Spleen (tissue), 11 donors: ENCODE measurements around the gene RPS6KL1. TPM values are rescaled to one million over a fixed set of nuclear protein-coding genes. Genes with fewer than 3 reads are reported as not detected.

Source experiments
- DNase-seq: peaks from one replicate; pipeline ENCODE4 v3.0.0-alpha.2; 2020
- H3K27ac ChIP-seq, 8 donors: fragments of 200-600 bp; sonication (generic) in 7 of 8; 1 replicate in 4 of 8; 2 replicates in 4 of 8; pipeline versions ENCODE4 v1.5.0 to v1.8.0; 2016 to 2021; ENCODE audit warnings: inconsistent platforms in 4 of 8, mild to moderate bottlenecking in 4 of 8, moderate library complexity in 1 of 8
- H3K27me3 ChIP-seq, 7 donors: fragments of 200-600 bp; sonication (generic) in 6 of 7; replicated peaks in 1 of 7; 1 replicate in 4 of 7; 2 replicates in 3 of 7; pipeline versions ENCODE4 v1.5.0 to v1.8.0; 2016 to 2021; ENCODE audit warnings: inconsistent platforms in 3 of 7, mild to moderate bottlenecking in 1 of 7
- H3K36me3 ChIP-seq, 6 donors: fragments of 200-600 bp; sonication (generic) in 5 of 6; 1 replicate in 4 of 6; 2 replicates in 2 of 6; pipeline versions ENCODE4 v1.5.0 to v1.8.0; 2016 to 2021; ENCODE audit warnings: inconsistent platforms in 2 of 6
- H3K4me1 ChIP-seq, 6 donors: fragments of 200-600 bp; sonication (generic) in 5 of 6; 1 replicate in 3 of 6; 2 replicates in 3 of 6; pipeline versions ENCODE4 v1.5.0 to v1.8.0; 2016 to 2021; ENCODE audit warnings: inconsistent platforms in 3 of 6
- H3K4me3 ChIP-seq, 8 donors: fragments of 200-600 bp; sonication (generic) in 7 of 8; 1 replicate in 4 of 8; 2 replicates in 4 of 8; pipeline versions ENCODE4 v1.5.0 to v1.8.0; 2016 to 2021; ENCODE audit warnings: inconsistent platforms in 4 of 8, mild to moderate bottlenecking in 4 of 8, moderate library complexity in 2 of 8
- H3K9me3 ChIP-seq, 8 donors: fragments of 200-600 bp; sonication (generic) in 7 of 8; 1 replicate in 4 of 8; 2 replicates in 4 of 8; pipeline versions ENCODE4 v1.5.0 to v1.8.0; 2016 to 2021; ENCODE audit warnings: inconsistent platforms in 4 of 8
- CTCF ChIP-seq, 11 experiments: fragments of 200-600 bp in 7 of 11; fragments of 450-650 bp in 4 of 11; sonication (generic) in 4 of 11; IDR thresholded peaks in 8 of 11; conservative IDR thresholded peaks in 3 of 11; 1 replicate in 7 of 11; 2 replicates in 4 of 11; pipeline versions ENCODE4 v1.4.0 to v1.8.0; 2016 to 2021; ENCODE audit warnings: antibody characterized with exemption in 11 of 11, inconsistent platforms in 4 of 11, mild to moderate bottlenecking in 1 of 11
- POLR2A ChIP-seq, 3 donors: fragments of 450-650 bp; IDR thresholded peaks; one replicate each; pipeline ENCODE4 v1.5.1; 2017; ENCODE audit warnings: antibody characterized with exemption in 3 of 3, mild to moderate bottlenecking in 1 of 3
- POLR2AphosphoS5 ChIP-seq, 3 donors: sonication (generic); formaldehyde crosslinking; IDR thresholded peaks; one replicate each; pipeline ENCODE4 v1.5.1; 2017; ENCODE audit warnings: antibody characterized with exemption in 3 of 3
- WGBS, 5 donors: extraction: QIAGEN DNeasy Blood & Tissue Kit in 3 of 5; methylation state at CpG; one replicate each; pipeline versions ENCODE4 v1.1.5 to v1.1.7; 2013 to 2018; 5-methylcytosine and 5-hydroxymethylcytosine counted together
- intact Hi-C: fragments of 100-400 bp; cut with DNase I; formaldehyde crosslinking; loops from one replicate; pipeline ENCODE4 v1.15.0; 2023; ENCODE audit warnings: low total_unique reads
- polyA plus RNA-seq, 3 donors: library from polyadenylated mRNA; stranded (reverse); fragments of 200-250 nt; gene quantifications; one replicate each; pipeline ENCODE4 v1.2.1, GENCODE V29; 2013
- total RNA-seq, 7 donors: library from RNA; depleted of rRNA in 3 of 7; stranded (reverse); fragments of >200 nt in 3 of 7; fragmentation: NEBNext Ultra II Directional in 4 of 7; extraction: Animal tissue kit (Norgen Biotek cat#: 25700) in 4 of 7; gene quantifications; one replicate each; pipeline versions ENCODE4 v1.1.0 to v1.2.1, GENCODE V29; 2016 to 2021
- donor health status: healthy with polysubstance abuse.
- donor health status: DM: no; HTN: no; CAD: no; lungs with moderate emphysema.
- donor health status: DM: no; HTN: no; CAD: no.
- donor health status: Bipolar disorder and iron deficiency.
- donor health status: healthy.
- donor health status: DM: no; HTN: no; CAD: no.
- donor health status: DM: yes; HTN: yes; CAD: no.

RPS6KL1 gene
- total and polyA plus RNA-seq, 10 donors, result 1.7 to 15.7 (median 4.7) TPM

- intact Hi-C loops, result no loop called here
- peaks cover 28 to 56% (median 46%) of the 10 kb centered on the region in 6 donors for H3K4me1 ChIP-seq
- H3K4me3 ChIP-seq, result no peak overlapping the region
- peaks cover 0 to 3% (median 0%) of the 10 kb centered on the region in 6 donors for H3K36me3 ChIP-seq
- DNase-seq, result no peak
- no peaks in the 10 kb centered on the region for H3K9me3 ChIP-seq
- TF ChIP-seq POLR2A (IDR thresholded peaks at IDR 0.05), result no peak
- TF ChIP-seq CTCF (IDR thresholded peaks at IDR 0.05 in 8 of 11, conservative IDR thresholded peaks at IDR 0.05 in 3 of 11), result no peak
- TF ChIP-seq POLR2AphosphoS5 (IDR thresholded peaks at IDR 0.05), result no peak
- 84 to 95% (median 87%) methylated on average over 3 of the region's 3 CpGs for WGBS, 5 donors
- no peak overlapping the region for H3K27ac ChIP-seq
- no peaks in the 10 kb centered on the region for H3K27me3 ChIP-seq
Measured at GRCh38 chr14:74879427-74880182, 43.5 kb downstream of the RPS6KL1 start.

GRCh38 chr14:74875941-74876913, 46.8 kb downstream of the RPS6KL1 start, which contains the start of gene PROX2:
Gene PROX2 (minus strand): TSS chr14:74876145. CDS start chr14:74863834, 12,311 bp downstream.
- WGBS, 5 donors, result 21 to 33% (median 30%) methylated on average over 12 to 13 of the region's 13 CpGs
- peak; percentile 78 for DNase-seq
- Histone ChIP-seq H3K9me3 (no peaks in the 10 kb centered on the region), H3K27ac (peak within 1 kb of the TSS in 3 of 8 donors; percentile 19 to 55 (median 30)), H3K4me3 (peak within 1 kb of the TSS in 2 of 8 donors; percentile 2 to 49), H3K4me1 (peaks cover 4 to 28% (median 21%) of the 10 kb centered on the region in 6 donors), H3K36me3 (no peaks in the 10 kb centered on the region), H3K27me3 (no peaks in the 10 kb centered on the region)
- peak in 1 of 3 donors; percentile 17 for TF ChIP-seq POLR2AphosphoS5 (IDR thresholded peaks at IDR 0.05)
- TF ChIP-seq POLR2A (IDR thresholded peaks at IDR 0.05), result no peak
- intact Hi-C loops, result no loop called here

- no peak for DNase-seq
- Histone ChIP-seq H3K4me1 (peaks cover 0 to 18% (median 15%) of the 10 kb centered on the region in 6 donors), H3K4me3 (no peak overlapping the region)
Measured at GRCh38 chr14:74875204-74875603, 47.9 kb downstream of the RPS6KL1 start.

More at GRCh38 chr14:74875204-74875603, 47.9 kb downstream of the RPS6KL1 start:
- 93 to 95% (median 95%) methylated on average over 5 of the region's 5 CpGs for WGBS, 5 donors
- H3K9me3 ChIP-seq, result no peaks in the 10 kb centered on the region
- intact Hi-C loops, result no loop called here
- H3K27ac ChIP-seq, result no peak overlapping the region
- no peaks in the 10 kb centered on the region for H3K27me3 ChIP-seq
- no peaks in the 10 kb centered on the region for H3K36me3 ChIP-seq
- TF ChIP-seq POLR2A (IDR thresholded peaks at IDR 0.05) (no peak), POLR2AphosphoS5 (IDR thresholded peaks at IDR 0.05) (no peak), CTCF (IDR thresholded peaks at IDR 0.05 in 8 of 11, conservative IDR thresholded peaks at IDR 0.05 in 3 of 11) (no peak)
